Measurements from ENCODE around the gene LYPD6. TPM values are rescaled to one million over a fixed set of nuclear protein-coding genes. Genes with fewer than 3 reads are reported as not detected.

Gene LYPD6
- polyA plus RNA-seq, 1 of the 3 experiments (the other 2 are of a cell fraction), result 8.1 TPM

- 48% methylated on average over 2 of the region's 2 CpGs for WGBS (ENCODE audit: low lambda C conversion rate)
- ChIA-PET CTCF (no interaction called here), POLR2A (no interaction called here)
- no peaks in the 10 kb centered on the region for H3F3A ChIP-seq (replicated peaks; ENCODE audit: insufficient read depth)
- no peaks in the 10 kb centered on the region for H4K20me1 ChIP-seq (ENCODE audit: insufficient read depth)
- H3K9ac ChIP-seq, result no peak overlapping the region
- H3K4me1 ChIP-seq (ENCODE audit: control insufficient read depth in 1 of 2, insufficient read depth in 2 of 2, low read depth in 1 of 2, low read length in 1 of 2), result no peaks in the 10 kb centered on the region; a peak in 1 of 4 replicates
- DNase-seq, result peak; percentile 13
- H3K79me2 ChIP-seq (ENCODE audit: insufficient read depth), result no peaks in the 10 kb centered on the region
- no peaks in the 10 kb centered on the region for H3K9me3 ChIP-seq
- H3K27me3 ChIP-seq (ENCODE audit: insufficient read depth), result no peaks in the 10 kb centered on the region
- H3K4me2 ChIP-seq, result no peak overlapping the region
- TF ChIP-seq TAF1 (IDR thresholded peaks at IDR 0.05; ENCODE audit: borderline replicate concordance, low read depth, low read length), result no peak
- TF ChIP-seq FOXM1 (IDR thresholded peaks at IDR 0.05; ENCODE audit: low read depth), result no peak
- TF ChIP-seq GATA2 (CRISPR knock-in tag; IDR thresholded peaks at IDR 0.05), result peak; percentile 70; the same call in 1 of the 2 replicates
- TF ChIP-seq, protein P1, sequence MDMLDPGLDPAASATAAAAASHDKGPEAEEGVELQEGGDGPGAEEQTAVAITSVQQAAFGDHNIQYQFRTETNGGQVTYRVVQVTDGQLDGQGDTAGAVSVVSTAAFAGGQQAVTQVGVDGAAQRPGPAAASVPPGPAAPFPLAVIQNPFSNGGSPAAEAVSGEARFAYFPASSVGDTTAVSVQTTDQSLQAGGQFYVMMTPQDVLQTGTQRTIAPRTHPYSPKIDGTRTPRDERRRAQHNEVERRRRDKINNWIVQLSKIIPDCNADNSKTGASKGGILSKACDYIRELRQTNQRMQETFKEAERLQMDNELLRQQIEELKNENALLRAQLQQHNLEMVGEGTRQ (IDR thresholded peaks at IDR 0.05; ENCODE audit: borderline replicate concordance, low read depth, low read length), result no peak
- no peak for TF ChIP-seq RFX5 (IDR thresholded peaks at IDR 0.05; ENCODE audit: low read length)
- peak; percentile 75 for TF ChIP-seq RCOR1 (IDR thresholded peaks at IDR 0.05; ENCODE audit: low read length)
- TF ChIP-seq MXI1 (IDR thresholded peaks at IDR 0.05; ENCODE audit: low read depth, low read length), result no peak
- TF ChIP-seq SMC3 (IDR thresholded peaks at IDR 0.05; ENCODE audit: low read depth, low read length), result no peak
- TF ChIP-seq ELF1 (IDR thresholded peaks at IDR 0.05), result no peak
- TF ChIP-seq TCF12 (IDR thresholded peaks at IDR 0.05), result no peak
- TF ChIP-seq MEF2A (IDR thresholded peaks at IDR 0.05; ENCODE audit: borderline replicate concordance, low read depth), result no peak
- no peak for TF ChIP-seq EZH2phosphoT487 (IDR thresholded peaks at IDR 0.05; ENCODE audit: borderline replicate concordance, low read depth)
- TF ChIP-seq, protein P2, sequence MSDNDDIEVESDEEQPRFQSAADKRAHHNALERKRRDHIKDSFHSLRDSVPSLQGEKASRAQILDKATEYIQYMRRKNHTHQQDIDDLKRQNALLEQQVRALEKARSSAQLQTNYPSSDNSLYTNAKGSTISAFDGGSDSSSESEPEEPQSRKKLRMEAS (IDR thresholded peaks at IDR 0.05; ENCODE audit: low read depth), result no peak
- TF ChIP-seq, protein P3, sequence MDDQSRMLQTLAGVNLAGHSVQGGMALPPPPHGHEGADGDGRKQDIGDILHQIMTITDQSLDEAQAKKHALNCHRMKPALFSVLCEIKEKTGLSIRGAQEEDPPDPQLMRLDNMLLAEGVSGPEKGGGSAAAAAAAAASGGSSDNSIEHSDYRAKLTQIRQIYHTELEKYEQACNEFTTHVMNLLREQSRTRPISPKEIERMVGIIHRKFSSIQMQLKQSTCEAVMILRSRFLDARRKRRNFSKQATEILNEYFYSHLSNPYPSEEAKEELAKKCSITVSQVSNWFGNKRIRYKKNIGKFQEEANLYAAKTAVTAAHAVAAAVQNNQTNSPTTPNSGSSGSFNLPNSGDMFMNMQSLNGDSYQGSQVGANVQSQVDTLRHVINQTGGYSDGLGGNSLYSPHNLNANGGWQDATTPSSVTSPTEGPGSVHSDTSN (IDR thresholded peaks at IDR 0.05), result no peak
- TF ChIP-seq CHD2 (IDR thresholded peaks at IDR 0.05; ENCODE audit: low read length, partially characterized antibody), result no peak
- no peak for TF ChIP-seq TEAD4 (IDR thresholded peaks at IDR 0.05; ENCODE audit: borderline replicate concordance, insufficient read depth)
- peak in 1 of 2 experiments; percentile 58; a peak in 2 of 4 replicates for TF ChIP-seq EP300 (IDR thresholded peaks at IDR 0.05; ENCODE audit: borderline replicate concordance in 1 of 2, low read depth in 1 of 2, low read length in 1 of 2)
- no peak overlapping the region for H2AFZ ChIP-seq (ENCODE audit: low read depth)
- no peaks in the 10 kb centered on the region for H3K9me2 ChIP-seq
- H3K36me3 ChIP-seq (replicated peaks in 1 of 2; ENCODE audit: control insufficient read depth in 1 of 2, insufficient read depth in 2 of 2, low read length in 1 of 2), result peaks cover 2 to 13% of the 10 kb centered on the region in 2 experiments
- H3K4me3 ChIP-seq (ENCODE audit: low read depth in 2 of 2, low read length in 1 of 2), result no peak overlapping the region
- no peak overlapping the region for H3K27ac ChIP-seq (ENCODE audit: low read depth in 2 of 2, low read length in 1 of 2)
These were observed 142.0 kb downstream of the LYPD6 start for GRCh38 chr2:149472413-149472812.

DNA sequence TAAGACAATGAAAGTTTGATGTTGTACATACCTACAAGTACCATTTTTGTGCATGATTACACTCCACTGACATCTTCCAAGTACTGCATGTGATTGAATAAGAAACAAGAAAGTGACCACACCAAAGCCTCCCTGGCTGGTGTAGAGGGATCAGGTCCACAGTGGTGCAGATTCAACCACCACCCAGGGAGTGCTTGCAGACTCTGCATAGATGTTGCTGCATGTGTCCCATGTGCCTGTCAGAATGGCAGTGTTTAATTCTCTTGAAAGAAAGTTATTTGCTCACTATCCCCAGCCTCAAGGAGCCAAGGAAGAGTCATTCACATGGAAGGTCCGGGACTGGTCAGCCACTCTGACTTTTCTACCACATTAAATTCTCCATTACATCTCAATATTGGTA, 142.7 kb downstream of the LYPD6 start:
- H4K20me1 ChIP-seq (ENCODE audit: insufficient read depth), result no peaks in the 10 kb centered on the region
- H3K9ac ChIP-seq, result no peak overlapping the region
- no peak overlapping the region for H3K27ac ChIP-seq (ENCODE audit: low read depth in 2 of 2, low read length in 1 of 2)
- no peaks in the 10 kb centered on the region; a peak in 1 of 4 replicates for H3K4me1 ChIP-seq (ENCODE audit: control insufficient read depth in 1 of 2, insufficient read depth in 2 of 2, low read depth in 1 of 2, low read length in 1 of 2)
- no peaks in the 10 kb centered on the region for H3K9me2 ChIP-seq
- H3K9me3 ChIP-seq, result no peaks in the 10 kb centered on the region
- H3F3A ChIP-seq (replicated peaks; ENCODE audit: insufficient read depth), result no peaks in the 10 kb centered on the region
- CTCF ChIA-PET, result no interaction called here
- peaks cover 0 to 13% of the 10 kb centered on the region in 2 experiments for H3K36me3 ChIP-seq (replicated peaks in 1 of 2; ENCODE audit: control insufficient read depth in 1 of 2, insufficient read depth in 2 of 2, low read length in 1 of 2)
- POLR2A ChIA-PET, result no interaction called here
- H2AFZ ChIP-seq (ENCODE audit: low read depth), result no peak overlapping the region
- no peaks in the 10 kb centered on the region for H3K79me2 ChIP-seq (ENCODE audit: insufficient read depth)
- DNase-seq, result no peak
- no peaks in the 10 kb centered on the region for H3K27me3 ChIP-seq (ENCODE audit: insufficient read depth)
- 60% methylated on average over 1 of the region's 1 CpG for WGBS (ENCODE audit: low lambda C conversion rate)
- H3K4me3 ChIP-seq (ENCODE audit: low read depth in 2 of 2, low read length in 1 of 2), result no peak overlapping the region
- no peak overlapping the region for H3K4me2 ChIP-seq
- no peak for TF ChIP-seq FOSL2 (IDR thresholded peaks at IDR 0.05; ENCODE audit: borderline replicate concordance, low read depth)
- TF ChIP-seq SIN3A (IDR thresholded peaks at IDR 0.05; ENCODE audit: borderline replicate concordance, low read depth, low read length), result no peak
- TF ChIP-seq, protein P4, sequence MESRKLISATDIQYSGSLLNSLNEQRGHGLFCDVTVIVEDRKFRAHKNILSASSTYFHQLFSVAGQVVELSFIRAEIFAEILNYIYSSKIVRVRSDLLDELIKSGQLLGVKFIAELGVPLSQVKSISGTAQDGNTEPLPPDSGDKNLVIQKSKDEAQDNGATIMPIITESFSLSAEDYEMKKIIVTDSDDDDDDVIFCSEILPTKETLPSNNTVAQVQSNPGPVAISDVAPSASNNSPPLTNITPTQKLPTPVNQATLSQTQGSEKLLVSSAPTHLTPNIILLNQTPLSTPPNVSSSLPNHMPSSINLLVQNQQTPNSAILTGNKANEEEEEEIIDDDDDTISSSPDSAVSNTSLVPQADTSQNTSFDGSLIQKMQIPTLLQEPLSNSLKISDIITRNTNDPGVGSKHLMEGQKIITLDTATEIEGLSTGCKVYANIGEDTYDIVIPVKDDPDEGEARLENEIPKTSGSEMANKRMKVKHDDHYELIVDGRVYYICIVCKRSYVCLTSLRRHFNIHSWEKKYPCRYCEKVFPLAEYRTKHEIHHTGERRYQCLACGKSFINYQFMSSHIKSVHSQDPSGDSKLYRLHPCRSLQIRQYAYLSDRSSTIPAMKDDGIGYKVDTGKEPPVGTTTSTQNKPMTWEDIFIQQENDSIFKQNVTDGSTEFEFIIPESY (IDR thresholded peaks at IDR 0.05; ENCODE audit: borderline replicate concordance, low read depth), result no peak
- no peak for TF ChIP-seq RAD21 (IDR thresholded peaks at IDR 0.05; ENCODE audit: low read length)
- TF ChIP-seq, protein P1 (IDR thresholded peaks at IDR 0.05; ENCODE audit: borderline replicate concordance, low read depth, low read length), result no peak
- TF ChIP-seq FOXM1 (IDR thresholded peaks at IDR 0.05; ENCODE audit: low read depth), result no peak
- no peak for TF ChIP-seq YY1 (IDR thresholded peaks at IDR 0.05; ENCODE audit: low read depth)
- TF ChIP-seq FOXJ3 (CRISPR knock-in tag; IDR thresholded peaks at IDR 0.05), result no peak
- TF ChIP-seq, protein P5, sequence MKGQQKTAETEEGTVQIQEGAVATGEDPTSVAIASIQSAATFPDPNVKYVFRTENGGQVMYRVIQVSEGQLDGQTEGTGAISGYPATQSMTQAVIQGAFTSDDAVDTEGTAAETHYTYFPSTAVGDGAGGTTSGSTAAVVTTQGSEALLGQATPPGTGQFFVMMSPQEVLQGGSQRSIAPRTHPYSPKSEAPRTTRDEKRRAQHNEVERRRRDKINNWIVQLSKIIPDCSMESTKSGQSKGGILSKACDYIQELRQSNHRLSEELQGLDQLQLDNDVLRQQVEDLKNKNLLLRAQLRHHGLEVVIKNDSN (IDR thresholded peaks at IDR 0.05; ENCODE audit: borderline replicate concordance, low read depth), result no peak
